HEK293T (cell line): ENCODE measurements around the gene ARMC3.

ENCODE experiments used
- ARNT ChIP-seq: fragments of 450-650 bp; IDR thresholded peaks from 2 replicates; pipeline ENCODE4 v1.6.1; 2017; ENCODE audit warnings: mild to moderate bottlenecking
- BHLHE40 ChIP-seq: fragments of 450-650 bp; IDR thresholded peaks from 2 replicates; pipeline ENCODE4 v1.6.1; 2016; ENCODE audit warnings: mild to moderate bottlenecking, moderate library complexity, borderline replicate concordance
- ELF4 ChIP-seq: fragments of 450-650 bp; IDR thresholded peaks from 2 replicates; pipeline ENCODE4 v1.6.1; 2017; ENCODE audit warnings: antibody characterized with exemption
- FOXA1 ChIP-seq: fragments of 450-650 bp; IDR thresholded peaks from 2 replicates; pipeline ENCODE4 v1.6.1; 2016; ENCODE audit warnings: mild to moderate bottlenecking
- FOXK2 ChIP-seq: fragments of 450-650 bp; IDR thresholded peaks from 2 replicates; pipeline ENCODE4 v1.6.1; 2016; ENCODE audit warnings: mild to moderate bottlenecking
- FOXM1 ChIP-seq: fragments of 450-650 bp; IDR thresholded peaks from 2 replicates; pipeline ENCODE4 v1.6.1; 2017; ENCODE audit warnings: mild to moderate bottlenecking, borderline replicate concordance
- HDGF ChIP-seq: fragments of 450-650 bp; IDR thresholded peaks from 2 replicates; pipeline ENCODE4 v1.6.1; 2017; ENCODE audit warnings: antibody characterized with exemption, borderline replicate concordance
- L3MBTL2 ChIP-seq: fragments of 450-650 bp; conservative IDR thresholded peaks from 2 replicates; pipeline ENCODE4 v1.6.1; 2016; ENCODE audit warnings: mild to moderate bottlenecking
- PKNOX1 ChIP-seq: fragments of 450-650 bp; IDR thresholded peaks from 2 replicates; pipeline ENCODE4 v1.6.1; 2016
- SP1 ChIP-seq: fragments of 450-650 bp; IDR thresholded peaks from 2 replicates; pipeline ENCODE4 v1.6.1; 2017
- SUZ12 ChIP-seq: fragments of 450-650 bp; IDR thresholded peaks from 2 replicates; pipeline ENCODE4 v1.6.1; 2016; ENCODE audit warnings: mild to moderate bottlenecking
- ZNF384 ChIP-seq: fragments of 450-650 bp; IDR thresholded peaks from 2 replicates; pipeline ENCODE4 v1.6.1; 2016

GRCh38 chr10:22911067-22911466, 16.8 kb upstream of the ARMC3 start:
- TF ChIP-seq SUZ12: no peak
- no peak for TF ChIP-seq ARNT
- no peak for TF ChIP-seq PKNOX1
- TF ChIP-seq L3MBTL2: no peak
- no peak for TF ChIP-seq SP1
- no peak for TF ChIP-seq BHLHE40
- TF ChIP-seq FOXM1: no peak
- TF ChIP-seq HDGF: no peak
- TF ChIP-seq FOXA1: no peak
- no peak for TF ChIP-seq ELF4
- no peak for TF ChIP-seq ZNF384
- TF ChIP-seq FOXK2: no peak
